ENCODE data around the gene WIPF3.

WIPF3 gene

DNA sequence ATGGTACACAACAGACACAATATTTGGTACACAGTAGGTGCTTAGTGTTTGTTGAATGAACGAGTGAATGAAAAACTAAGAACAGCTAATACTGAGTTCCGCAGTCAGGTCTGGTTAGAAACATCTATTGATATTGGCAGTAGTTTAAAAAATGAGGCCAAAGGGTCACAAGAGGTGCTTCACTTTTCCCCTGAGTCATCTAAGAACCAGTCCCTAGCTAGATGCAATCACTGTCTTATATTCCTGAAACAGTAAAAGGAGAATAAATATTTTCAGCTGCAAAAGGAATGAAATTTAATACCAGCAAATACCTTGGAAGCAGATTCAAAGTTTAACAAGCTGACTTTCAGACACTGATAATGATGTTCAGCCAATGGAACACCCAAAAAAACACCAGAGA, 128.8 kb downstream of the WIPF3 start:
- no peak for DNase-seq (ENCODE audit: low spot score)

DNA sequence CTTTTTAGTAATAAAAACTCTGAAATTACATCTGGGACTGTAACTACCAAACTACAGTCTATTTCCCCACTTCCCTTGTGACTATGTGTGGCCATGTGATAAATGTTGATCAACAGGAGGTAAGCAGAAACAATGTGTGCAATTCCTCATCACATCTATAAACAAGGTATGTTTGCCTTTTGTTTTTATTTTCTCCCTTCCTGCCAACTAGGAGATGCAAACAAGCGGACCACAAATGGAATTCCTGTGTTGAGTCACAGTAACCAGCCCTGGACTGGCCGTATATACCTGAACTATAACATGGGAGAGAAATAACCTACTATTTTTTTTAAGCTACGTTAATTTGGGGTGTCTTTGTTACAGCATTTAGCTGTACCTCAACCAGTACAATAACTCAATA, 130.8 kb downstream of the WIPF3 start:
- no peak for DNase-seq (ENCODE audit: low spot score)
- TF ChIP-seq, protein P1, sequence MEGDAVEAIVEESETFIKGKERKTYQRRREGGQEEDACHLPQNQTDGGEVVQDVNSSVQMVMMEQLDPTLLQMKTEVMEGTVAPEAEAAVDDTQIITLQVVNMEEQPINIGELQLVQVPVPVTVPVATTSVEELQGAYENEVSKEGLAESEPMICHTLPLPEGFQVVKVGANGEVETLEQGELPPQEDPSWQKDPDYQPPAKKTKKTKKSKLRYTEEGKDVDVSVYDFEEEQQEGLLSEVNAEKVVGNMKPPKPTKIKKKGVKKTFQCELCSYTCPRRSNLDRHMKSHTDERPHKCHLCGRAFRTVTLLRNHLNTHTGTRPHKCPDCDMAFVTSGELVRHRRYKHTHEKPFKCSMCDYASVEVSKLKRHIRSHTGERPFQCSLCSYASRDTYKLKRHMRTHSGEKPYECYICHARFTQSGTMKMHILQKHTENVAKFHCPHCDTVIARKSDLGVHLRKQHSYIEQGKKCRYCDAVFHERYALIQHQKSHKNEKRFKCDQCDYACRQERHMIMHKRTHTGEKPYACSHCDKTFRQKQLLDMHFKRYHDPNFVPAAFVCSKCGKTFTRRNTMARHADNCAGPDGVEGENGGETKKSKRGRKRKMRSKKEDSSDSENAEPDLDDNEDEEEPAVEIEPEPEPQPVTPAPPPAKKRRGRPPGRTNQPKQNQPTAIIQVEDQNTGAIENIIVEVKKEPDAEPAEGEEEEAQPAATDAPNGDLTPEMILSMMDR (IDR thresholded peaks at IDR 0.05; ENCODE audit: extremely low read depth, missing control alignments) = no peak

More for the DNA sequence above, 128.8 kb downstream of the WIPF3 start:
- TF ChIP-seq, protein P1 (IDR thresholded peaks at IDR 0.05; ENCODE audit: extremely low read depth, missing control alignments) = no peak

DNA sequence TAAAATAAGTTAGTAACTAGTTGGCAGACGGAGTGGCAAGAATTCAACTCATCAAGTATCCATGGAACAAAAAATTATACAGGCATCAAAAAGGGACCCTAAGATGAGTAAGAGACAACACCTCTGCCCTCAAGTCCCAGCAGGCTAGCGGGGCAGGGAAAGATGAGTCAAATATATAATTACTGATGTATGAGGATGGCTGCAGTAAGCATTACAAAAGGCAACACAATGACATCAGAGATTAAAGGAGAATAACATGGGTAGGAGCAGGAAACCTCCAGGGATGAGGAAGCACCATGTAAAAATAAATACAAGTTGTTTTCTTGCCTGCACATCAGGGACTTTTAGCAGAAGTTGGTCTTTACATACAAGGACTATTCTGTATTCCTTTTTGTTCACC, 133.9 kb downstream of the WIPF3 start:
- DNase-seq (ENCODE audit: low spot score) = no peak
- TF ChIP-seq, protein P1 (IDR thresholded peaks at IDR 0.05; ENCODE audit: extremely low read depth, missing control alignments) = no peak

DNA sequence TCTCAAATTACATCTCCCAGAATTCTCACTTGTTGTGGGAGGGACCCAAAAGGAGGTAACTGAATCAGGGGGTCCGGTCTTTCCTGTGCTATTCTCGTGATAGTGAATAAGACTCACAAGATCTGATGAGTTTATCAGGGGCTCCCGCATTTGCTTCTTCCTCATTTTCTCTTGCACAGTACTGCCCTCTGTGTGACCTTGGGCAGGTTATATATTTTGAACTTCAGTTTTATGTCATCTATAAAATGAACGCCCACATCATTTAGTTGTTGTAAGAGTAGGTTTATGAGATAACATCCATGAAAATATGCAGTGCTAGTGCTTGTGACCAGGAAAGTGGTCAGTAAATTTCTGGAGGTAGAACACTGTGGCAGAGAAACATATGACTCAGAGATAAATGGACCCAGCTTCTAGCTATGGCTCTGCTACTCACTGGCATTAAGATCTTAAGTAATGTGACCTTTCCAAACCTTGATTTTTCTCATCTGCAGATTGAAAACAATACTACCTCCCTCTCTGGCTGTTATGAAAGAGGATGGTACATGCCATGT, 139.0 kb downstream of the WIPF3 start:
- DNase-seq (ENCODE audit: low spot score) = no peak
- TF ChIP-seq, protein P1 (IDR thresholded peaks at IDR 0.05; ENCODE audit: extremely low read depth, missing control alignments) = no peak

DNA sequence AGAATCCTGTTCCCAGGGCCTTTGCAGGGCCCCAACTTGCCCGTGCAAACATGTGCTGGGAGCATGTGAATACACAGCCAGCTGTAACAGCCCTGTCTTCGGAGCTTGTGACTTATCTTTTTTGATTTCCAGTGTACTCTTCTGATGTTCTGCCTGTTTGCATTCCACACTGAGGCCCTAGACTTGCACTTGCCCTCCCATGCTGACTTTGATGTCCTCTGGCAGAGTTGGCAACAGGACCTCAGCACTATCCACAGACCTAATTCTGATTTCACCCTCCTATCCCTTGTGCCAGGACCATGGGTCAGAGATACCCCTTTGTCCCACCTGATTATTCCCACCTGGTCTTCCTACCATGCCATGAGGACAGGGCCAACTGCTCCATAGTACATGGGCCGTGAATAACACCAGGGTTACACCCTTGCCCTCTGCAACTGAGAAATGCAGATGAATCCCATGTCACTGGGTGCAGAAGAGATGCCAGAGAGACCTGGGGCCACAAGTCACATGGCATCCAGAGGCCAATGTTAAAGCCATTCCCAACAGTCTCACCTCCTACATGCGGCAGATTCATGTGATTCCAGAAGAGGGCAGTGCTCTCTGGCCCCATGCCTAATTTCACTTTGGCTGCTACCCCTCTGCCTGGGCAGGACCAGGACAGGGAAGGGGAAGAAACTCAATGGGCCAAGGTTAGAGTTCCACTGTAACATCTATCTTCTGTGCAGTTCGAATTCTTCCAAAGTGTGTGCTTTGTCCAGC, 140.3 kb downstream of the WIPF3 start:
- no peak for DNase-seq (ENCODE audit: low spot score)
- TF ChIP-seq, protein P1 (IDR thresholded peaks at IDR 0.05; ENCODE audit: extremely low read depth, missing control alignments) = no peak

DNA sequence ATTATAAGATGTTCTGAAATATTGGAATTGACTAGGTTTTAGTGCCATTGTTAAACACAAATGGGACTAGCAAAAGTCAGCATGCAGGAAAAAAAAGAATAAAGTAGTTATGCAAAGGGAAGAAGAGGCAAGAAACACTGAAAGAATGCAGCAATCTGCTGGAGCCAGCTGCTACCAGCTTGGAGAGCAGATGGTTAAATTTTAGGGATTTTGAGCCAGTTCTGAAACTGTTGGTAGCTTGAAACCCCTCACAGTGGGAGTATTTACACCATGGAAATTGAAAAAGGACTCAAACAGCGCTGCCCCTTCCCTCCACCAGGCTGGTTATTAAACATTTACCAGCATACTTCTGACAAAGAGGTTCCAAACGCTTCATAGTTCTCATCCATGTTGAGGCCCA, 142.3 kb downstream of the WIPF3 start:
- TF ChIP-seq, protein P1 (IDR thresholded peaks at IDR 0.05; ENCODE audit: extremely low read depth, missing control alignments) = no peak
- DNase-seq (ENCODE audit: low spot score) = no peak

DNA sequence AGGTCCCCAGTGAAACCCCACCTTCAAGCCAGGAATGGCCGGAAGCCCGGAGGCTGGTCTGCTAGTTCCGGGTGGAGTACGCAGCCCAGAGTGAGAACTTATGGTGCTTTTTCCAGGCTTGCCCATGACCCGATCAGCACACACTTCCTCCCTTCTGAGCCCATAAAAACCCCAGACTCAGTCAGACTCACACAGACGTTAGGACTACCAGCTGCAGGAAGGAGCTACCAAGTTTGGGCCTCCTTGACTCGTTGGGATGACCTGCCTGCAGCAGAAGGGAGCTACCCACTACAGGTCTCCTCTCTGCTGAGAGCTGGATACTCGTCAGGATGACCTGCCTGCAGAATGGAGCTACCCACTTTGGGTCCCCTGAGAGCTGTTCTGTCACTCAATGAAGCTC, 144.2 kb downstream of the WIPF3 start:
- TF ChIP-seq, protein P1 (IDR thresholded peaks at IDR 0.05; ENCODE audit: extremely low read depth, missing control alignments) = no peak
- DNase-seq (ENCODE audit: low spot score) = no peak

All from GM20000 (cell line).